ENCODE measurements around the gene RDX. TPM values are rescaled to one million over a fixed set of nuclear protein-coding genes. Genes with fewer than 3 reads are reported as not detected.

RDX gene
- total RNA-seq, 1 donor, result 8.3 TPM

DNA sequence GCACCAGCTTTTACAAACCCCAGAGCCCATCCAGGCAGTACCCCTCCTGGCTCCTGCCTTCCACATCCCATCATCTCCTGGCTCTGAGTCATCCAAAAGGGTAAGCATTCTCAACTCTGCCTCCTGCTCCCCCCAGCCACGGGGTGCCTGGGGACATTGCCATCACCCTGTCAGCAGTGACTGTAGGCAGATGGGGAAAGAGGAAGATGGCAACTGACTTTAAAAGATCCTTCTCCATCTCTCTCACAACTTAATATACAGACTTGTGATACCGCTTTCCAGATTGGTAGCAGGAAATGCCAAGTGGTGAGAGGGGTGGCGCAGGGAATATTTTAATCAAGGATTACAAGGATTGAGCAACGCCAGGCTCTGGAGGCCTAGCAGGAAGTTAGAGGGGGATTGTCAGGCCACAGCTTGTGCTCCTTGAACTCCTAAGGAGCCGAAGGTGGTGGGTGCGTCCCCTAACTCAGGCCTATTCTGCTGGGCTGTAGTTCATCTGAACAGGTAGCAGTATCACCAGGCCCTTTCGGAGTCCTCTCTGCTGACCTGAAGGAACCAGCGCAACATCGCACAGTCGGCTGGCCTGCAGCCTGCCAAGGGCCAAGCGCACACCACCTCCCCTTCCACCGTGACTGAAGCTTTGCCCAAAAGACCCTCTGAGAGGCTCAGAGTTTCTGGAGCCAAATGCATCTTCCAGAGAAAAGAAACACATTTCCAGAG is 119.9 kb downstream of the RDX start:
- peak in 1 of 3 donors; percentile 33 for DNase-seq (ENCODE audit: low read depth in 2 of 3, low spot score in 2 of 3)

DNA sequence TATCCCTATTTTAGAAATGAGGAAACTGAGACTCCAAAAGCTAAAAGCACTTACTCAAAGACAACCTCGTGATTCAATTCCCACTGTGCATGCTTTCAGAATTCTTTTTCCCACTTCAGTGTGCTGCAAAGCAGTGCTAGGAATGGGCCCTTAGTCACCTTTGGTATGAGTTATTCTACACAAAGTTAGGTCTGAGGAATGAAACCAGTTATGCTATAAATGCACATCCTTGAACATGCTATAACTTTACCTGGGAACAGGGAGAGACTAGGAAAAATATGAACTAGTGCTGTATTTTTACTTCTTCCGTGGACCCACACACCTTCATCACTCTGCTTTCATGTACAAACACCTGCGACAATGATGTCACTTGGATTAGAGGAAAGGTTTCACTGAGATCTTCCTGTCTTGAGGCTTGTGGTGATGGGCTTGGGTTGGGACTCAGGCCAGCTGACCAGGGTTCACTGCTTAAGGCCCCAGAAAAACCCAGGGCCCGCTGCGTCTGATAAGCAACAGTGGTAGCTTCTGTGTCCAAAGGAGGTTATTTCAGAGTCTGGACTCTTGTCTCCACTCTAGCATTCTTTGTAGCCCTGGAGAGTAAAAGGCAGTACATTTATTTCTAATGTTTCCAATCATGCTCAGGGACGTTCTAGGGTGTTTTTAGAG is 121.6 kb downstream of the RDX start:
- no peak for DNase-seq (ENCODE audit: low read depth in 2 of 3, low spot score in 2 of 3)

DNA sequence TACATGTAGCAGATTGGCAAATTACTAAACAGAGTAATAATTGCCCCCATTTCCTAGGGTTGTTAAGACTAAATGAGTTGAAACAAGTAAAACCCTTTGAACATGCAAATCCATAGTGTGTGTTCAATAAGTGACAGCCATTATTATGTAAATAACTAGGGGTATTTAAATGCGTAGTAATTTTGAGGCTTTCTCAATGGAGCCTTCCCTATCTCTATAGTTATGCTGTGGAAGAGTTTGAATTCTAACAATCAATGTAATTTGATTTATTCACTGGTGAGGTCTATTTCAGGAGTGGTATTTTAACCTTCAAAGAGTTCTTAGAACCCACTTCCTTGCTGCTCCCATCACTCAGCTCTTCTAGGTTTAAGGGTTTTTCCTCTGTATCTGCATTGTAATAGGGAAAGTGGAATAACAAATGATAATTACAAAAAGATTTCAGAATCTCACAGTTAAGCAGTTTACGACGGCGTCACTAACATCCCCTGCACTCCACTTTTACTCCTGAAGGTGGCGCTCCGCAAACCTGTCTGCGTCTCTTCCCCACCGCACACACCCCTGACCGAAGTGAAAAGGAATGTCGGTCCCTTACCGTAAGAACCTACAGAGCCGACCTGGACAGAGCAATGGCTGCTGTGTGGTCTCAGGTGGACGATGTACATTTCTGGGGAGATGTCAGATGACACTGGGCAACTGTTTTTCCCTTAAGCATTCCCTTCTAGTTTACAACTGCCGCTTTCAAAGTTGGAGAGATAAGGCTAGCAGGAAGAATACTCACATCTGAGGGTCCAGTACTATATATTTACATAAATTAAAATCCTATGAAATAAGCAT is 122.4 kb downstream of the RDX start:
- DNase-seq (ENCODE audit: low read depth in 2 of 3, low spot score in 2 of 3), result peak; percentile 4 to 79 (median 58)

DNA sequence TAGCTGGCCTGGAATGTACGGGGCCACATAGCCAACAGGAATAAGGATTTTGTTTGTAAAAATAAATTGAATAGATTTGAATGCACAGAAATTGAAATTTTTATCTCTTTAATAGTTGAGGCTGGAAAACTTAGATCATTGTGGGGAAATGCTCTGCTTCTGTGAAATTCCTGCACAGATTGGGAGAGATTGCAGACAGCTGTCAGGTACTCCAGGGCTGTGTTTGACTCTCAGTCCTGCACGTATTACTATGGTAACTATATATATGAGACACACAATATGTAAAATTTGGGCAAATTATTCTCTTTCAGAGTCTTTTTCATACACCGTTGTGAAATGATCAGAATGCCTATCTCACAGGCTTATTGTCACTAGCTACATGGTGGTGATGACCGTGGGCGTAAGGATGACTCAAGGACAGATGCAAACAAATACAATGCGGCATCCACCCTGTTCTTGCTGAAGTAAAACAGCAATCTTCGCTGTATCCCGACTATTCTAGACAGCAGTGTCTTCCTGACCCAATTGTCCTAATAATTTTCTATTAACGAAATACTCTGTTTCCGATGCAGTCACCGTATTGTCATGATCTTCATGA is 123.8 kb downstream of the RDX start:
- DNase-seq (ENCODE audit: low read depth in 2 of 3, low spot score in 2 of 3), result no peak

DNA sequence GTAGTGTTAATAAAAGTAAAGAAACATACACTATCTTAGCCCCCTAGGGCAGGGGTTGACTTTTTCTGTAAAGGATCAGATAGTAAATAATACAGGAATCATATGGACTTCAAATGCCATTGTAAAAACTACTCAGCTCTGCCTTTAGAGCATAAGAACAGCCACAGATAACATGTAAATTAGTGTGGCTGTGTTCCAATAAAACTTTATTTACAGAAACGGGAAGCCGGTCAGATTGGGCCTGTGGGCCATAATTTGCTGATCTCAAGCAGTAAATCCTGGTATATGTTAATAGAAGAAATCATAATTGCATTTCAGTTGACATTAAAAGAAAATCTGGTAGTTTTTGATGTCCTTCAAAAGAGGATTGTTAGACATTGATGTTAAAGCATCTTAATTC is 126.7 kb downstream of the RDX start:
- DNase-seq (ENCODE audit: low read depth in 2 of 3, low spot score in 2 of 3), result no peak

DNA sequence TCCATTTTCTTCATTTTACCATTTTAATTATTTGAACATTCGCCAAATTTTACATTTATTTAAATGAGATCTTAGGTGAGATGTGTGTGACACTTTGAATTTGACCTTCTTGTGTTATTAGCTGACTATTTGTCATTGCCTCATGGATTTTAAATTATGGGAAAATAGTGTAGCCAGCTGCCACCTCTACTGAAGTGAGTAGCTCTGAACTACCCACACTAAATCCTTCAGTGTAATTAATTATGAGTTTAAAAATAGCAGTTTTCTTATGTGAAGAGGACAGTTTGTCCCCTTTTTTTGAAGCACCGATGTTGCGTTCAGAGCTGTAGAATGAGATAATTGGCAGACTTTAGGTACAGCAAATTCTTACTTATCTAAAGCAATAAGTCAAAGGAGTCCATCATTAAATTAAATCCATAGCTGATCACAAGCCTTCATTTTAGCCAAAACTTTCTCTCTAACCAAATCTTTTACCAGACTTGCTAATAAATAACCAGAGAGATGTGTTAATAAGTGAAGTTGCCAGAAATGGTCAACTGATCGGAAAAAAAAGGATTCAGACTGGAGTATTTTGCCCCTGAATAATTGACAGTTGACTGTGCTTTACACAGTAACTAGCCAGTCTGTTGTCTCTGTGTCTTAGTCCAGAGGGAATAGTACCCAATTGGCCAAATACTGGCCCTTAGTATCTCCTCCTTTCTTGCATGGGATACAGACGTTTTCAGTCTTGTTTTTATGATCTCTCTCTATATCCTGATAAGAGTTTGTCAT is 128.2 kb downstream of the RDX start:
- no peak for DNase-seq (ENCODE audit: low read depth in 2 of 3, low spot score in 2 of 3)

DNA sequence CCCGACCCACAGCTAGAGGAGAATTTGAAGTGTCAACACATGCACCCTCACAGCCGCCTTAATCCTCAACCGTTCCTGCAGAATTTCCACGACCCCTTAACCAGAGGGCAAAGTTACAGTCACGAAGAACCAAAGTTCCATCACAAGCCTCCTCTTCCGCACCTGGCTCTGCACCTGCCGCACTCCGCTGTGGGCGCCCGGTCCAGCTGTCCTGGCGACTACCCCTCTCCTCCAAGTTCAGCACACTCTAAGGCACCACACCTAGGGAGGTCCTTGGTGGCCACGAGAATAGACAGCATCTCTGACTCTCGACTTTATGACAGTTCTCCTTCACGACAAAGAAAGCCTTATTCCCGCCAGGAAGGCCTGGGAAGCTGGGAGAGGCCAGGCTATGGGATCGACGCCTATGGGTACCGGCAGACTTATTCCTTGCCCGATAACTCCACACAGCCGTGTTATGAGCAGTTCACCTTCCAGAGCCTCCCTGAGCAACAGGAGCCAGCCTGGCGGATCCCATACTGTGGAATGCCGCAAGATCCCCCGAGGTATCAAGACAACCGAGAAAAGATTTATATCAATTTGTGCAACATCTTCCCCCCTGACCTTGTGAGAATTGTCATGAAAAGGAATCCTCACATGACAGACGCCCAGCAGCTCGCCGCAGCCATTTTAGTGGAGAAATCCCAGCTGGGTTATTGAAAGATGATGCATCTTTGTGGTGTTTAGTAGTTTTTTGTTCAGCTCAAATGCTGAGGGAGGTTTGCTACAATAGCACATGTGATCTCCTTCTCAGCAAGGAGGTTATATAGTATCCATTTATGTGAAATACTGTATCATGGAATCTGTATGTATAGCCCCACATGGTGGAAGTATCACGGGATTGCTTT is 131.1 kb downstream of the RDX start:
- no peak for DNase-seq (ENCODE audit: low read depth in 2 of 3, low spot score in 2 of 3)

DNA sequence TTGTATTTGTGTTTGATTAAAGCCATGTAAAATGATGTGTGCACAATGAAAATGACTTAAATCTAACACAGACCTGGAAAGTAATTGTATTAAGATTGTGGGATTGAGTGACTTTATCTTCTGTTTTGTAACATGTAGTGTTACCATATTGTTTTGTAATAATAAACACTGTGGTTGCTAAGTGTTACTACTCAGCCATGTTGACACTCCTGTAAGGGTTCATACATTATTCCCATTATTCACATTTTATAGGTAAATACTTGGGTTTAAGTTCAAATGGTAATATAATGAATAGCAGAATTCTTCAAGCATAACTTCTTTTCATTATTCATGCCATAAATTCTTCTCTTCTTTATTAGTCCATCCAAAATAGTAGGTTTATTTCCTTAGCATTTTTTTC is 134.2 kb downstream of the RDX start:
- DNase-seq (ENCODE audit: low read depth in 2 of 3, low spot score in 2 of 3), result no peak

DNA sequence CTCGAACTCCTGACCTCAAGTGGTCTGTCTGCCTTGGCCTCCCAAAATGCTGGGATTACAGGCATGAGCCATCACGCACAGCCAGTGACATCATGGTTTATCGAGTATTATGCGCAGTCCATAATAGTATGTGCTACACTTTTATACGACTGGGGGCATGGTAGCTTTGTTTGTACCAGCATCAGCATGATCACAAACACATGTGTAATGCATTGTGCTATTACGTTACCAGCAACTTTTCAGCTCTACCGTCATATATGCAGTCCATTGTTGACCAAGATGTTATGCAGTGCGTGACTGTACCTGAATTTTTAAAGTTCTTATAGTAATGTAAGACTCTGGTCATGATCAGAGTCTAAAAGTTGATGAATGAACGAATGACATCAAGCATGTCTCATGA is 135.4 kb downstream of the RDX start:
- DNase-seq (ENCODE audit: low read depth in 2 of 3, low spot score in 2 of 3), result no peak

DNA sequence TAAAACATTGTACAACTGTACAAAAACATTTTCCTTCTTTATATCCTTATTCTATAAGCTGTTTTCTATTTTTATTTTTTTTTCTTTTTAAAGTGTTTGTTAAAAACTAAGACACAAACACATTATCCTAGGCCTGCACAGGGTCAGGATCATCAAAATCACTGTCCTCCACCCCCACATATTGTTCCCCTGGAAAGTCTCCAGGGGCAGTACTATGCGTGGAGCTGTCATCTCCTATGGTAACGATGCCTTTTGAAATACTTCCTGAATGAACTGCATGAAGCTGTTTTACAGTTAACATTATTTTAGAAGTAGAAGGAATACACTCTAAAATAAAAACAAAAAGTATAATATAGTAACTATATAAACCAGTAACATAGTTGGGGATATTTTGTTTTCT is 136.0 kb downstream of the RDX start:
- DNase-seq (ENCODE audit: low read depth in 2 of 3, low spot score in 2 of 3), result no peak

DNA sequence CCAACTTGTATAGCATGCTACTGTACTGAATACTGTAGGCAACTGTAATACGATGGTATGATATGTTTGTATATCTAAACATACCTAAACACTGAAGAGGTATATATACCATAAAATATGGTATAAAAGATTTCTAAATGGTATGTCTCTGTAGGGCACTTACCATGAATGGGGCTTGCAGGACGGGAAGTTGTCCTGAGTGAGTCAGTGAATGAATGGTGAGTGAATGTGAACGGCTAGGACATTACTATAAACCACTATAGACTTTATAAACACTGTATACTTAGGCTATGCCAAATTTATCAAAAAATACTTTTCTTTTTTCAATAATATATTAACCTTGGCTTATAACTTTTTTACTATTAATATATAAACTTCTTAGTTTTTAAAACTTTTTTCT is 136.4 kb downstream of the RDX start:
- no peak for DNase-seq (ENCODE audit: low read depth in 2 of 3, low spot score in 2 of 3)

DNA sequence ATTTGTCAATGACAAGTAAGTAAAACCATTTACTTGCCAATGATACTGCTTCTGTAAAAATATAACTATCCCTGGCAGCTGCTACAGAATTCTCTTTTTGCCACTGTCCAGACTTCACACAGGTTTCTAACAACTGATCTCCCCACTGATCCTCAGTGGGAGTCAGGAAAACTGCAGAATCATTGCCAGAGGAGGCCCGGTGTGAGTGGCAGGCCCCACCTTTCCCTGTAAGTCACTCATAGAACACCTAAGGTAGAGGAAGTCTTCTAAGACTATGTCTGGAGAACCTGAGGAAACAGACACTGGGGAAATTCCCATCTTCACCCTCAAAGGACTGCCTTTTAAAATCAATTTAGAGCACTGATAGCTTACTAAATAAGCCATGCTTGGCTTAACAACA is 136.9 kb downstream of the RDX start:
- no peak for DNase-seq (ENCODE audit: low read depth in 2 of 3, low spot score in 2 of 3)

DNA sequence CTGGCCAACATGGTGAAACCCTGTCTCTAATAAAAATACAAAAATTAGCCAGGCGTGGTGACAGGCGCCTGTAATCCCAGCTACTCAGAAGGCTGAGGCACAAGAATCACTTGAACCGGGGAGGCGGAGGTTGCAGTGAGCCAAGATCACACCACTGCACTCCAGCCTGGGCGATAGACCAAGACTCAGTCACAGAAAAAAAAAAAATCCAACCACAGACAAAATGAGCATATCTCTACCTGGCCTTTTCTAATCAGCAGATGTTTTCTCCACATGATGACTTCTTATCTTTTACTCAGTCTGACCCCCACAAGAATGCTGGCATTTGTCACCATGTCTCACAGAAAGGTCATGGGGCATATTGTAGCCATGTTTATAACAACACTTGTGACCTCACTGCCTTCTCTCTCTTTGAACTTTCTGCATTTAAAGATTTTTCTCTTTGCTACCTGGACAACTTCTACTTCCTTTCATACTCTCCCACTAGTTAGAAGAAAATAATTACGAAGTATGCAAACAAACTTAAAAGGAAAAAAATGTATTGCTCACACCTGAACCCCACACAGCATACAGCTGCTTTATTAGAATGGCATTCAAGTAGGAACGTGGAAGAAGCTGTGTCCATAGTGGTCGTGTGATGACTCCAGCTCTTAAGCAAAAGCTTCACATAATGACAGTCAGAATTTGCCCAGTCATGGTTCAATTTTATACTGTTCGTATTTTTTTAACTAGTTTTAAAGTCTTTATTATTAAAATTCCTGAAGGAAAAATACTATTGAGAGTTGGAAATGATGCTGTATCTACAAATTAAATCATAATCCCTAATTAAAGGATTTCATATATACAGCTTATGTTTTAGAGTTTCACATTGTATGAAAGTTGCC is 137.9 kb downstream of the RDX start:
- DNase-seq (ENCODE audit: low read depth in 2 of 3, low spot score in 2 of 3), result no peak

DNA sequence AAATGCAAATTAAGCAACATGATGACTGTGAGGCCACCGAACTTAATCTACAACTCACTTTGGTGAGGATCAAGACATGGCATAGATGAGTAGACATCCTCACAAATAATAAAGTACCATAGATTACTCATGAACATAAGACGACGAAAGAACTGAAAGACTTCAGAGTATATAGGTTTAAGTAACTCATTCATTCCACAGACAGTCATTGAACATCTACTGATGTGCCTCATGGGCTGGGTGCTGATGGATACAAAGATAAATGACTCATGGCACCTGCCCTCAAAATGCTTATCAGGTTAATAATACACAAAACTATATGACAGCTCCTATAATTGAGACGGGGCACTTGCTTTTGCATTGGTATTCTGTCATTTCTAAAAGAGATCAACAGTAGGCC is 139.9 kb downstream of the RDX start:
- DNase-seq (ENCODE audit: low read depth in 2 of 3, low spot score in 2 of 3), result no peak

DNA sequence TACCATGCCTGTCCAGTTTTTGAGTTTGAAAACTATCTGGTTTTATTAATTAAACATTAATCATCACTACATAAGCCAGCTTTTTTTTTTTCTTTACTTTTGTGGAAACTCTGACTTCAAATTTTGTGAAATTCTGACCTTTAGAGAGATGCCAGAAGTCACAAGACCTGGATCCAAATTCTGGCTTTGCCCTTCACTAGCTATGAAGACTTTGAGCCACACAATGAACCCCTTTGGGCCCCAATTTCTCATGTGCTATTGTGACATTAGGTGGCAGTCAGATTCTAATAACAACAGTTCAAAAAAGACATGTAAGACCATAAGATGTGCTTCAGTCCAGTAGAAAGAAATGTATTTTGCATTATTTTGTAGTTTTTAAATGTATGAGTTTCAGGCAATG is 142.9 kb downstream of the RDX start:
- no peak for DNase-seq (ENCODE audit: low read depth in 2 of 3, low spot score in 2 of 3)

DNA sequence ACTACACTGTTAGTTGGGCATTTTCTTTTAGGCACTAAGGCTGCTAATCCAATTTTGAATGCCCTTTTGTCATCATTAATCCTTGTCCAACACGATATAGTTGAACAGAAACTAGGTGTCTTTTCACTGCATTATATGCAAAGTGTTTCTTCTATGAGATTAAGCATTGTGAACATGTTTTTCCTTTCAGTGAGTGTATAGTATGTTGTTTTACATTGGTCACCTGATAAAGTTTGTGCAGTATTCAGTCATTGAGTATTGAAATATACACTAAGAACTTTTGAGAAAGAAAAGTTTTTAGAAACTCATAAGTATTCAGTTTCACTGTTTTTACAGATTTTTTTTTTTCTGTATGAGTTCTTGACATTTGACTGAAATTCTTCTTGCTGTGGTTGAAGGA is 144.2 kb downstream of the RDX start:
- no peak for DNase-seq (ENCODE audit: low read depth in 2 of 3, low spot score in 2 of 3)

DNA sequence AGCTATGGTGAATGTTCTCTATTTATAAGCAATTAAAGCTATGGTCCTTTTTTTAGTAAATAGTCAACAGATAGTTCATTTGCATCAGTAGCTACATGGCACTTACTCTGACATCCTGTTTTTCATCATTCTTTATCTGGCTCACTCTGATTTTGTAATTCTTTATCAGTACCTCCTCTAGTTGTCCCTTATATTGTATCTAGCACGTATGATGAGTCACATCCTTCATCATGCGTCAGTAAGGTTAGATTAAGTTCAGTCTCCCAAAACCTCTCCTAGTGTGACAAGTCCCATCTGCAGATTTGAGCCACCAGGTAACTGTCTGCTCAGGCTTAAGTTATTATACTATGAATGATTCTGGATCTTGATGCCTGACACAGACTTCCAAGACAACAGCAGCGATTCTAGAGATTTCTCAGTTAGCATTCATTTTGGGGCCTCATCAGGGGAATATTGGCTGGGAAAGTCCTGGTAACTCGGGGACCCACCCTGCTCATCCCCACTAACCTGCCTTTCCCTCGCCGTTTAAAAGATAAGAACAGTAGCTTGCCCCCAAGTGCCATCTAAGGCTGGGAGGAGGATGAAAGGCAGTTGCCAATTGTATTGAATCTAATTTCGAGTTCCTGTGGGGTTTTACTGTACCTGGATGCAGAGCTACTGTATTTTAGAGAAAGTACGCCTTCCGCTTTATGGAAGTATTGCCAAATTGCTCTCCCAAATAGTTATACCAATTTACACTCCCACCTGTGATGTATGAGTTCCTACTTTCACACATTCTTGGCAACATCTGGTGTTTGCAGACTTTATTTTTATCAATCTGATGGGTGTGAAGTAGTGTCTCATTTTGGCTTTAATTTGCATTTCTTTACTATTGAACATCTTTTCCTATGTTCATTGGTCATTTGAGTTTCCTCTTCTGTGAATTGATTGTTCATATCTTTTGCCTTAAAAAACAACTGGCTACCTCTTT is 147.4 kb downstream of the RDX start:
- peak in 2 of 3 donors; percentile 25 to 66 for DNase-seq (ENCODE audit: low read depth in 2 of 3, low spot score in 2 of 3)

All from hematopoietic multipotent progenitor cell (in vitro differentiated cells).